Spleen (tissue), 7 donors: Measurements from ENCODE around the gene CDH8.

ENCODE experiments used
- POLR2A ChIP-seq, 3 donors: fragments of 450-650 bp; IDR thresholded peaks; one replicate each; pipeline ENCODE4 v1.5.1; 2017; ENCODE audit warnings: antibody characterized with exemption in 3 of 3, mild to moderate bottlenecking in 1 of 3
- TF ChIP-seq, protein P1 (sequence below), 11 experiments: fragments of 200-600 bp in 7 of 11; fragments of 450-650 bp in 4 of 11; sonication (generic) in 4 of 11; IDR thresholded peaks in 8 of 11; conservative IDR thresholded peaks in 3 of 11; 1 replicate in 7 of 11; 2 replicates in 4 of 11; pipeline versions ENCODE4 v1.4.0 to v1.8.0; 2016 to 2021; ENCODE audit warnings: antibody characterized with exemption in 11 of 11, inconsistent platforms in 4 of 11, mild to moderate bottlenecking in 1 of 11
- donor health status: DM: no; HTN: no; CAD: no; lungs with moderate emphysema.
- donor health status: DM: no; HTN: no; CAD: no.
- donor health status: DM: no; HTN: no; CAD: no.

GRCh38 chr16:62018301-62019060, 17.8 kb downstream of the CDH8 start:
- TF ChIP-seq, protein P1, sequence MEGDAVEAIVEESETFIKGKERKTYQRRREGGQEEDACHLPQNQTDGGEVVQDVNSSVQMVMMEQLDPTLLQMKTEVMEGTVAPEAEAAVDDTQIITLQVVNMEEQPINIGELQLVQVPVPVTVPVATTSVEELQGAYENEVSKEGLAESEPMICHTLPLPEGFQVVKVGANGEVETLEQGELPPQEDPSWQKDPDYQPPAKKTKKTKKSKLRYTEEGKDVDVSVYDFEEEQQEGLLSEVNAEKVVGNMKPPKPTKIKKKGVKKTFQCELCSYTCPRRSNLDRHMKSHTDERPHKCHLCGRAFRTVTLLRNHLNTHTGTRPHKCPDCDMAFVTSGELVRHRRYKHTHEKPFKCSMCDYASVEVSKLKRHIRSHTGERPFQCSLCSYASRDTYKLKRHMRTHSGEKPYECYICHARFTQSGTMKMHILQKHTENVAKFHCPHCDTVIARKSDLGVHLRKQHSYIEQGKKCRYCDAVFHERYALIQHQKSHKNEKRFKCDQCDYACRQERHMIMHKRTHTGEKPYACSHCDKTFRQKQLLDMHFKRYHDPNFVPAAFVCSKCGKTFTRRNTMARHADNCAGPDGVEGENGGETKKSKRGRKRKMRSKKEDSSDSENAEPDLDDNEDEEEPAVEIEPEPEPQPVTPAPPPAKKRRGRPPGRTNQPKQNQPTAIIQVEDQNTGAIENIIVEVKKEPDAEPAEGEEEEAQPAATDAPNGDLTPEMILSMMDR (IDR thresholded peaks at IDR 0.05 in 8 of 11, conservative IDR thresholded peaks at IDR 0.05 in 3 of 11), result no peak
- no peak for TF ChIP-seq POLR2A (IDR thresholded peaks at IDR 0.05)
